Naive thymus-derived CD4-positive, alpha-beta T cell (primary cell): ENCODE results near the gene CAMSAP1. TPM values are rescaled to one million over a fixed set of nuclear protein-coding genes. Genes with fewer than 3 reads are reported as not detected.
"Not testable (repeated sequence)": the region's sequence is repeated elsewhere in the genome, so short reads cannot be mapped to it uniquely, and the experiment has no call there.

Experiments
- ATAC-seq: fragments of 150-1000 bp; cut with Tn5 transposase; 2 replicates; pipeline ENCODE4 v1.10.0; 2021; ENCODE audit warnings: mild to moderate bottlenecking, moderate library complexity
- CTCF ChIA-PET: fragments of 350-600 bp; sonication (Branson Sonifier 250); formaldehyde crosslinking; loops from one replicate; lab custom pipeline; 2021; ENCODE audit warnings: antibody characterized with exemption; lab: Charles Lee
- POLR2A ChIA-PET: fragments of 350-600 bp; sonication (Branson Sonifier 250); formaldehyde crosslinking; loops from one replicate; lab custom pipeline; 2021; ENCODE audit warnings: antibody characterized with exemption, inconsistent platforms; lab: Charles Lee
- DNase-seq, 9 donors: peaks; one replicate each; pipeline versions ENCODE4 v3.0.0 to v3.0.0-alpha.2; 2020 to 2022; ENCODE audit warnings: mixed read lengths in 1 of 9
- H3K27ac ChIP-seq: one replicate; pipeline ENCODE4 v1.7.0; 2013; ENCODE audit warnings: mild to moderate bottlenecking, low read depth, low read length, moderate library complexity
- H3K27me3 ChIP-seq, 2 donors: one replicate each; pipeline ENCODE4 v1.7.0; 2013; ENCODE audit warnings: low read length in 2 of 2, mild to moderate bottlenecking in 2 of 2, moderate library complexity in 2 of 2; ENCODE audit not compliant: control insufficient read depth in 2 of 2, insufficient read depth in 2 of 2
- H3K36me3 ChIP-seq, 3 experiments: 1 replicate in 2 of 3; 2 replicates in 1 of 3; pipeline ENCODE4 v1.7.0; 2013; ENCODE audit warnings: low read length in 3 of 3, mild to moderate bottlenecking in 3 of 3, moderate library complexity in 1 of 3; ENCODE audit not compliant: insufficient read depth in 3 of 3, control insufficient read depth in 2 of 3
- H3K4me1 ChIP-seq, 2 donors: one replicate each; pipeline ENCODE4 v1.7.0; 2013; ENCODE audit warnings: low read length in 2 of 2, mild to moderate bottlenecking in 2 of 2, moderate library complexity in 1 of 2; ENCODE audit not compliant: control insufficient read depth in 2 of 2, insufficient read depth in 2 of 2
- H3K4me3 ChIP-seq: 2 replicates; pipeline ENCODE4 v1.7.0; 2013; ENCODE audit warnings: mild to moderate bottlenecking, low read length
- H3K9me3 ChIP-seq, 3 experiments: 1 replicate in 2 of 3; 2 replicates in 1 of 3; pipeline ENCODE4 v1.7.0; 2013; ENCODE audit warnings: low read length in 3 of 3; ENCODE audit not compliant: control insufficient read depth in 2 of 3
- H3K27ac Mint-ChIP-seq, 9 donors: one replicate each; pipeline ENCODE4 v1.8.0; 2020 to 2022; ENCODE audit warnings: mixed read lengths in 9 of 9, mild to moderate bottlenecking in 8 of 9, moderate library complexity in 5 of 9, inconsistent platforms in 2 of 9
- H3K27me3 Mint-ChIP-seq, 5 donors: one replicate each; pipeline ENCODE4 v1.8.0; 2021 to 2022; ENCODE audit warnings: mixed read lengths in 5 of 5, mild to moderate bottlenecking in 1 of 5
- H3K36me3 Mint-ChIP-seq, 5 donors: one replicate each; pipeline ENCODE4 v1.8.0; 2020 to 2022; ENCODE audit warnings: mixed read lengths in 5 of 5, mild to moderate bottlenecking in 3 of 5, inconsistent platforms in 1 of 5
- H3K4me1 Mint-ChIP-seq, 7 donors: one replicate each; pipeline ENCODE4 v1.8.0; 2020 to 2022; ENCODE audit warnings: mixed read lengths in 7 of 7, mild to moderate bottlenecking in 3 of 7, inconsistent platforms in 1 of 7
- H3K4me3 Mint-ChIP-seq, 10 donors: one replicate each; pipeline ENCODE4 v1.8.0; 2020 to 2022; ENCODE audit warnings: mild to moderate bottlenecking in 10 of 10, mixed read lengths in 10 of 10, moderate library complexity in 6 of 10, inconsistent platforms in 2 of 10
- H3K9me3 Mint-ChIP-seq, 11 donors: one replicate each; pipeline ENCODE4 v1.8.0; 2020 to 2022; ENCODE audit warnings: mixed read lengths in 11 of 11, mild to moderate bottlenecking in 4 of 11, inconsistent platforms in 1 of 11, moderate library complexity in 1 of 11
- intact Hi-C, 2 donors: fragments of 100-400 bp; cut with micrococcal nuclease; formaldehyde crosslinking; loops; one replicate each; pipeline ENCODE4 v1.15.1; 2023
- polyA plus RNA-seq, 2 donors: library from polyadenylated mRNA; unstranded; fragments of 300-500 nt; fragmentation: Illumina TruSeq; gene quantifications; one replicate each; pipeline ENCODE4 v1.2.3, GENCODE V29; 2021
- total RNA-seq, 6 experiments: library from RNA in 5 of 6; stranded (reverse) in 5 of 6; gene quantifications; 1 replicate in 5 of 6; 2 replicates in 1 of 6; pipeline ENCODE4 v1.2.3 and lab custom pipeline; 2021 to 2026

CAMSAP1 gene
- total and polyA plus RNA-seq, 7 experiments from 2014 or later: 0.65 to 34.3 (median 21.5) TPM

- Histone ChIP-seq H3K27ac (no peak overlapping the region), H3K27me3 (no peaks in the 10 kb centered on the region), H3K36me3 (peaks cover 0 to 70% (median 0%) of the 10 kb centered on the region in 3 experiments), H3K9me3 (no peaks in the 10 kb centered on the region), H3K4me3 (no peak overlapping the region), H3K4me1 (no peaks in the 10 kb centered on the region)
- H3K36me3 Mint-ChIP-seq: peaks cover 12 to 65% (median 35%) of the 10 kb centered on the region in 5 donors
- ATAC-seq (no peak), DNase-seq (no peak)
- intact Hi-C loops: no loop called here
- POLR2A ChIA-PET: no interaction called here
- no peaks in the 10 kb centered on the region for H3K27me3 Mint-ChIP-seq
- CTCF ChIA-PET: no interaction called here
- peaks cover 0 to 13% (median 6%) of the 10 kb centered on the region in 7 donors for H3K4me1 Mint-ChIP-seq
- no peak overlapping the region for H3K4me3 Mint-ChIP-seq
- no peak overlapping the region for H3K27ac Mint-ChIP-seq
- H3K9me3 Mint-ChIP-seq: peaks cover 0 to 1% (median 0%) of the 10 kb centered on the region in 11 donors
These were observed 40.2 kb upstream of the CAMSAP1 start for GRCh38 chr9:135947582-135947981.

- POLR2A ChIA-PET: not testable (repeated sequence)
These were observed 39.8 kb upstream of the CAMSAP1 start for GRCh38 chr9:135947105-135947504.

GRCh38 chr9:135946392-135946994 is 39.1 kb upstream of the CAMSAP1 start:
- H3K9me3 Mint-ChIP-seq: peaks cover 0 to 1% (median 0%) of the 10 kb centered on the region in 11 donors
- Histone ChIP-seq H3K27ac (no peak overlapping the region), H3K27me3 (no peaks in the 10 kb centered on the region), H3K36me3 (peaks cover 0 to 70% (median 0%) of the 10 kb centered on the region in 3 experiments), H3K4me3 (no peak overlapping the region), H3K9me3 (no peaks in the 10 kb centered on the region), H3K4me1 (no peaks in the 10 kb centered on the region)
- peaks cover 15 to 63% (median 32%) of the 10 kb centered on the region in 5 donors for H3K36me3 Mint-ChIP-seq
- H3K27me3 Mint-ChIP-seq: no peaks in the 10 kb centered on the region
- ATAC-seq (no peak), DNase-seq (no peak)
- CTCF ChIA-PET: no interaction called here
- no peak overlapping the region for H3K27ac Mint-ChIP-seq
- intact Hi-C loops: no loop called here
- peaks cover 0 to 13% (median 6%) of the 10 kb centered on the region in 7 donors for H3K4me1 Mint-ChIP-seq
- no peak overlapping the region for H3K4me3 Mint-ChIP-seq
- POLR2A ChIA-PET: no interaction called here

More at GRCh38 chr9:135947105-135947504, 39.8 kb upstream of the CAMSAP1 start:
- CTCF ChIA-PET, H3K9me3 Mint-ChIP-seq, H3K27me3 Mint-ChIP-seq, H3K27me3 ChIP-seq, H3K4me3 Mint-ChIP-seq, H3K27ac ChIP-seq, H3K4me3 ChIP-seq, DNase-seq, H3K27ac Mint-ChIP-seq, ATAC-seq, intact Hi-C loops, H3K4me1 ChIP-seq, H3K9me3 ChIP-seq: not testable (repeated sequence)
- Mint-ChIP-seq H3K36me3 (peaks cover 12 to 63% (median 31%) of the 10 kb centered on the region in 5 donors), H3K4me1 (peaks cover 0 to 13% (median 6%) of the 10 kb centered on the region in 7 donors)
- peaks cover 0 to 68% (median 0%) of the 10 kb centered on the region in 3 experiments for H3K36me3 ChIP-seq

- no peaks in the 10 kb centered on the region for H3K4me1 ChIP-seq
- Mint-ChIP-seq H3K4me3 (no peak overlapping the region), H3K9me3 (peaks cover 0 to 1% (median 0%) of the 10 kb centered on the region in 11 donors), H3K27ac (no peak overlapping the region), H3K27me3 (no peaks in the 10 kb centered on the region), H3K4me1 (peaks cover 0 to 13% (median 6%) of the 10 kb centered on the region in 7 donors), H3K36me3 (peaks cover 15 to 63% (median 33%) of the 10 kb centered on the region in 5 donors)
- H3K36me3 ChIP-seq: peaks cover 0 to 70% (median 0%) of the 10 kb centered on the region in 3 experiments
- ChIA-PET POLR2A (interaction anchor here (0.6 kb wide), 1 partner anchor 791 kb away, joined by 3 read pairs; no protein-coding TSS in a partner anchor), CTCF (no interaction called here)
- H3K4me3 ChIP-seq: no peak overlapping the region
- H3K9me3 ChIP-seq: no peaks in the 10 kb centered on the region
- no peak overlapping the region for H3K27ac ChIP-seq
- H3K27me3 ChIP-seq: no peaks in the 10 kb centered on the region
- ATAC-seq (no peak), DNase-seq (no peak)
- intact Hi-C loops: no loop called here
These were observed 38.6 kb upstream of the CAMSAP1 start for GRCh38 chr9:135945969-135946368.

GRCh38 chr9:135944444-135945252 is 37.3 kb upstream of the CAMSAP1 start:
- H3K4me1 ChIP-seq: no peaks in the 10 kb centered on the region
- Mint-ChIP-seq H3K27ac (no peak overlapping the region), H3K4me1 (peaks cover 0 to 13% (median 6%) of the 10 kb centered on the region in 7 donors), H3K4me3 (no peak overlapping the region), H3K9me3 (peaks cover 0 to 1% (median 0%) of the 10 kb centered on the region in 11 donors), H3K36me3 (peaks cover 15 to 64% (median 35%) of the 10 kb centered on the region in 5 donors), H3K27me3 (no peaks in the 10 kb centered on the region)
- CTCF ChIA-PET: no interaction called here
- no peak for ATAC-seq
- peaks cover 0 to 67% (median 0%) of the 10 kb centered on the region in 3 experiments for H3K36me3 ChIP-seq
- H3K9me3 ChIP-seq: no peaks in the 10 kb centered on the region
- H3K4me3 ChIP-seq: no peak overlapping the region
- POLR2A ChIA-PET: no interaction called here
- DNase-seq: no peak
- H3K27me3 ChIP-seq: no peaks in the 10 kb centered on the region
- no peak overlapping the region for H3K27ac ChIP-seq
- intact Hi-C loops: no loop called here

GRCh38 chr9:135943604-135944003 is 36.3 kb upstream of the CAMSAP1 start:
- CTCF ChIA-PET, POLR2A ChIA-PET, DNase-seq, H3K27ac Mint-ChIP-seq, H3K27ac ChIP-seq, H3K9me3 ChIP-seq, H3K27me3 ChIP-seq, H3K4me3 ChIP-seq, H3K4me1 ChIP-seq, H3K9me3 Mint-ChIP-seq, ATAC-seq, H3K4me3 Mint-ChIP-seq, H3K27me3 Mint-ChIP-seq, intact Hi-C loops: not testable (repeated sequence)
- H3K4me1 Mint-ChIP-seq: peaks cover 3 to 13% (median 6%) of the 10 kb centered on the region in 7 donors
- H3K36me3 Mint-ChIP-seq: peaks cover 15 to 63% (median 42%) of the 10 kb centered on the region in 5 donors
- peaks cover 0 to 67% (median 2%) of the 10 kb centered on the region in 3 experiments for H3K36me3 ChIP-seq
